ENCODE results near the gene EN1. TPM values are rescaled to one million over a fixed set of nuclear protein-coding genes. Genes with fewer than 3 reads are reported as not detected.

EN1 gene
- total RNA-seq, 1 donor from 2014 or later: 4.2 TPM

DNA sequence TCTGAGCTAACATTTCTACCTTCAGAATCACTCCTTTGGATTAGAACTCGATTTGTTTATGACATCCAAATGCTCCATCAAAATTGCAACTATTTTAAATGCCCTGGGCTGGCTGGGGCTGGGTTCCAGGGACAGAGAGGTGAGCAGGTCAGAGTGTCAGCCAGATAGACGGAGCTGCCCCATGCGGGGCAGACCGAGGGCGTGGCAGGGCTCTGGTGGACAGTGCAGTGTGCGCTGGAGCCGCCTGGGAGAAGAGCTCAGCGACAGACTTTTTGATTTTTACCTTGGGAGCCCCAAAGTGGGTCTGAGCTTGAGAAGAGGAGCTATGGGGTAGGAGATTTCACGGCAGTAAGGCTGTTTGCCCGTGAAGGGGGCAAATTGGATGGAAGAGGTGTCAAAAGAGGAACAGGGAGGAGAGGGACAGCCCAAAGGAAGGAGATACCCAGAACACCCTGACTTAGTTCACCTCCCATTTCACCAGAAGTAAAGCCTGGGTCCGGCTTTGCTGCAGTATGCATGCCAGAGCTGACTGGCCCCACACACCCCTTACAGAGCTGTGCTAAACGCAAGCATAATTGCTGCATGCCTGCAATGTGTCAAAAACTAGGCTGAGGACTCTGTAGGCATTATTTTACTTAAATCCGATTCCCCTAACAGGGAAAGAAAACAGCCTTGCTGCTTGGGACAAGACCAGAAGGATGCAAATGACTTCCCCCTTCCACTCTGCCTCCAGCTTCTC is 33.7 kb downstream of the EN1 start:
- no peak overlapping the region for H3K9ac ChIP-seq (ENCODE audit: low read depth in 1 of 3, low read length in 3 of 3)
- no peaks in the 10 kb centered on the region for H3K9me3 ChIP-seq (ENCODE audit: control insufficient read depth in 3 of 3, low read length in 3 of 3)
- no peak overlapping the region for H3K27ac ChIP-seq (ENCODE audit: low read depth, low read length)
- peaks cover 0 to 2% (median 0%) of the 10 kb centered on the region in 3 donors for H3K4me1 ChIP-seq (ENCODE audit: control insufficient read depth in 3 of 3, insufficient read depth in 3 of 3, low read length in 3 of 3)
- H3K4me3 ChIP-seq (ENCODE audit: low read length in 3 of 3): no peak overlapping the region
- H3K27me3 ChIP-seq (ENCODE audit: control insufficient read depth in 3 of 3, insufficient read depth in 3 of 3, low read length in 3 of 3): peaks cover 2 to 13% (median 11%) of the 10 kb centered on the region in 3 donors
- H3K36me3 ChIP-seq (ENCODE audit: control insufficient read depth in 3 of 3, insufficient read depth in 3 of 3, low read length in 3 of 3): no peaks in the 10 kb centered on the region

DNA sequence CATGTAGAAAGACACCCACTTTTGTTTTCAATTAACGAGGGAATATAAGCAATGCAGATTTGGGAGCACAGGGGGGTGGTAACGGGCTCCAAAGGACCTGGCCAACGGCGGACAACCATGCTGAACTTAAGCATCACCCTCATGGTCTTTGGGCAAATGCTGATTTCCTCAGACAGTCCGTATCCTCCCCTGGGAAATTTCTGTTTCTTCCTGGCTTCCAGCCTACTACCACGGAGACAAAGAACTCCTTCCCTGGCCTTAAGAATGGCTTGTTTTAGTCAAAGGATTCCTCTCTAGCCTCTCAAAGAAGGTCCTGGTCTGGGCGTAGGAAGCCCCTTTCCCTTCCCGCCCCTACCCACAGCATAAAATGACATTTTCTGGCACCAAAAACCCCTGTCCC is 34.3 kb downstream of the EN1 start:
- no peak overlapping the region for H3K4me3 ChIP-seq (ENCODE audit: low read length in 3 of 3)
- peaks cover 0 to 2% (median 0%) of the 10 kb centered on the region in 3 donors for H3K4me1 ChIP-seq (ENCODE audit: control insufficient read depth in 3 of 3, insufficient read depth in 3 of 3, low read length in 3 of 3)
- peaks cover 2 to 13% (median 11%) of the 10 kb centered on the region in 3 donors for H3K27me3 ChIP-seq (ENCODE audit: control insufficient read depth in 3 of 3, insufficient read depth in 3 of 3, low read length in 3 of 3)
- no peaks in the 10 kb centered on the region for H3K36me3 ChIP-seq (ENCODE audit: control insufficient read depth in 3 of 3, insufficient read depth in 3 of 3, low read length in 3 of 3)
- no peak overlapping the region for H3K27ac ChIP-seq (ENCODE audit: low read depth, low read length)
- H3K9ac ChIP-seq (ENCODE audit: low read depth in 1 of 3, low read length in 3 of 3): no peak overlapping the region
- H3K9me3 ChIP-seq (ENCODE audit: control insufficient read depth in 3 of 3, low read length in 3 of 3): no peaks in the 10 kb centered on the region

DNA sequence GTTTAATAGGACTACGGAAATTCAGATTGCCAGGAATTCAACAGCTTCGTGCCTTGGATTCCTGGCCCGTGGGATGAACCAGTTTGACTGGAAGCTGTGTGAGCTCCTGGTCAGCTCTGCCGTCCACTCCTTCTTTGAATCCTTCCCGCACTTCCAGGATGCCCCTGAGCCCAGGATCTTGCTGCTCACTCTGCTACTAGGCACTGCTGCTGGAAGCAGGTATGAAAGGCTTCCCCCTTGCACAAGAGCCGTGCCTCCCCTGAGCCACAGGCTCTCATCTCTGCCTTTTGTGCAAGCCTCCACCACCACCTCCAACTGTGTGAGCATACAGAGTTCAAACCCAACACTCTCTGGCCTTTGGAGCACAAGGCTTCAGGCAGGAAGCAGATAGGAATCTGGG is 34.9 kb downstream of the EN1 start:
- Histone ChIP-seq H3K27me3 (ENCODE audit: control insufficient read depth in 3 of 3, insufficient read depth in 3 of 3, low read length in 3 of 3) (peaks cover 2 to 13% (median 11%) of the 10 kb centered on the region in 3 donors), H3K9me3 (ENCODE audit: control insufficient read depth in 3 of 3, low read length in 3 of 3) (no peaks in the 10 kb centered on the region), H3K9ac (ENCODE audit: low read depth in 1 of 3, low read length in 3 of 3) (no peak overlapping the region), H3K4me3 (ENCODE audit: low read length in 3 of 3) (no peak overlapping the region), H3K27ac (ENCODE audit: low read depth, low read length) (no peak overlapping the region), H3K36me3 (ENCODE audit: control insufficient read depth in 3 of 3, insufficient read depth in 3 of 3, low read length in 3 of 3) (no peaks in the 10 kb centered on the region), H3K4me1 (ENCODE audit: control insufficient read depth in 3 of 3, insufficient read depth in 3 of 3, low read length in 3 of 3) (peaks cover 0 to 2% (median 0%) of the 10 kb centered on the region in 3 donors)

GRCh38 chr2:118811514-118812115 is 35.8 kb downstream of the EN1 start:
- Histone ChIP-seq H3K27me3 (ENCODE audit: control insufficient read depth in 3 of 3, insufficient read depth in 3 of 3, low read length in 3 of 3) (peaks cover 2 to 13% (median 13%) of the 10 kb centered on the region in 3 donors), H3K9ac (ENCODE audit: low read depth in 1 of 3, low read length in 3 of 3) (no peak overlapping the region), H3K4me3 (ENCODE audit: low read length in 3 of 3) (no peak overlapping the region), H3K9me3 (ENCODE audit: control insufficient read depth in 3 of 3, low read length in 3 of 3) (no peaks in the 10 kb centered on the region), H3K27ac (ENCODE audit: low read depth, low read length) (no peak overlapping the region), H3K36me3 (ENCODE audit: control insufficient read depth in 3 of 3, insufficient read depth in 3 of 3, low read length in 3 of 3) (no peaks in the 10 kb centered on the region), H3K4me1 (ENCODE audit: control insufficient read depth in 3 of 3, insufficient read depth in 3 of 3, low read length in 3 of 3) (peaks cover 0 to 5% (median 2%) of the 10 kb centered on the region in 3 donors)

- Histone ChIP-seq H3K9me3 (ENCODE audit: control insufficient read depth in 3 of 3, low read length in 3 of 3) (no peaks in the 10 kb centered on the region), H3K27me3 (ENCODE audit: control insufficient read depth in 3 of 3, insufficient read depth in 3 of 3, low read length in 3 of 3) (peaks cover 2 to 12% (median 8%) of the 10 kb centered on the region in 3 donors), H3K36me3 (ENCODE audit: control insufficient read depth in 3 of 3, insufficient read depth in 3 of 3, low read length in 3 of 3) (no peaks in the 10 kb centered on the region)
Measured at GRCh38 chr2:118810766-118811165, 36.7 kb downstream of the EN1 start.

GRCh38 chr2:118808429-118808809 is 39.0 kb downstream of the EN1 start:
- H3K9me3 ChIP-seq (ENCODE audit: control insufficient read depth in 3 of 3, low read length in 3 of 3): no peaks in the 10 kb centered on the region
- no peak overlapping the region for H3K4me3 ChIP-seq (ENCODE audit: low read length in 3 of 3)
- H3K4me1 ChIP-seq (ENCODE audit: control insufficient read depth in 3 of 3, insufficient read depth in 3 of 3, low read length in 3 of 3): peaks cover 0 to 6% (median 2%) of the 10 kb centered on the region in 3 donors
- no peaks in the 10 kb centered on the region for H3K36me3 ChIP-seq (ENCODE audit: control insufficient read depth in 3 of 3, insufficient read depth in 3 of 3, low read length in 3 of 3)
- no peak overlapping the region for H3K9ac ChIP-seq (ENCODE audit: low read depth in 1 of 3, low read length in 3 of 3)
- no peak overlapping the region for H3K27ac ChIP-seq (ENCODE audit: low read depth, low read length)
- peaks cover 2 to 7% (median 6%) of the 10 kb centered on the region in 3 donors for H3K27me3 ChIP-seq (ENCODE audit: control insufficient read depth in 3 of 3, insufficient read depth in 3 of 3, low read length in 3 of 3)

More at GRCh38 chr2:118810766-118811165, 36.7 kb downstream of the EN1 start:
- Histone ChIP-seq H3K4me3 (ENCODE audit: low read length in 3 of 3) (no peak overlapping the region), H3K4me1 (ENCODE audit: control insufficient read depth in 3 of 3, insufficient read depth in 3 of 3, low read length in 3 of 3) (peaks cover 0 to 6% (median 2%) of the 10 kb centered on the region in 3 donors), H3K27ac (ENCODE audit: low read depth, low read length) (no peak overlapping the region), H3K9ac (ENCODE audit: low read depth in 1 of 3, low read length in 3 of 3) (no peak overlapping the region)

GRCh38 chr2:118807668-118808428 is 39.6 kb downstream of the EN1 start:
- no peak overlapping the region for H3K4me3 ChIP-seq (ENCODE audit: low read length in 3 of 3)
- no peak overlapping the region for H3K9ac ChIP-seq (ENCODE audit: low read depth in 1 of 3, low read length in 3 of 3)
- H3K27ac ChIP-seq (ENCODE audit: low read depth, low read length): no peak overlapping the region
- H3K36me3 ChIP-seq (ENCODE audit: control insufficient read depth in 3 of 3, insufficient read depth in 3 of 3, low read length in 3 of 3): no peaks in the 10 kb centered on the region
- peaks cover 0 to 6% (median 2%) of the 10 kb centered on the region in 3 donors for H3K4me1 ChIP-seq (ENCODE audit: control insufficient read depth in 3 of 3, insufficient read depth in 3 of 3, low read length in 3 of 3)
- peaks cover 2 to 6% (median 4%) of the 10 kb centered on the region in 3 donors for H3K27me3 ChIP-seq (ENCODE audit: control insufficient read depth in 3 of 3, insufficient read depth in 3 of 3, low read length in 3 of 3)
- no peaks in the 10 kb centered on the region for H3K9me3 ChIP-seq (ENCODE audit: control insufficient read depth in 3 of 3, low read length in 3 of 3)

- peaks cover 0 to 6% (median 0%) of the 10 kb centered on the region in 3 donors for H3K4me1 ChIP-seq (ENCODE audit: control insufficient read depth in 3 of 3, insufficient read depth in 3 of 3, low read length in 3 of 3)
- H3K27me3 ChIP-seq (ENCODE audit: control insufficient read depth in 3 of 3, insufficient read depth in 3 of 3, low read length in 3 of 3): peaks cover 0 to 2% (median 0%) of the 10 kb centered on the region in 3 donors
- H3K4me3 ChIP-seq (ENCODE audit: low read length in 3 of 3): no peak overlapping the region
- no peaks in the 10 kb centered on the region for H3K9me3 ChIP-seq (ENCODE audit: control insufficient read depth in 3 of 3, low read length in 3 of 3)
- peak overlapping the region; percentile 40 for H3K27ac ChIP-seq (ENCODE audit: low read depth, low read length)
- no peak overlapping the region for H3K9ac ChIP-seq (ENCODE audit: low read depth in 1 of 3, low read length in 3 of 3)
- no peaks in the 10 kb centered on the region for H3K36me3 ChIP-seq (ENCODE audit: control insufficient read depth in 3 of 3, insufficient read depth in 3 of 3, low read length in 3 of 3)
Measured at GRCh38 chr2:118806797-118807667, 40.4 kb downstream of the EN1 start.

- H3K27me3 ChIP-seq (ENCODE audit: control insufficient read depth in 3 of 3, insufficient read depth in 3 of 3, low read length in 3 of 3): peaks cover 0 to 2% (median 0%) of the 10 kb centered on the region in 3 donors
- H3K27ac ChIP-seq (ENCODE audit: low read depth, low read length): no peak overlapping the region
- no peak overlapping the region for H3K4me3 ChIP-seq (ENCODE audit: low read length in 3 of 3)
- H3K9ac ChIP-seq (ENCODE audit: low read depth in 1 of 3, low read length in 3 of 3): no peak overlapping the region
- H3K4me1 ChIP-seq (ENCODE audit: control insufficient read depth in 3 of 3, insufficient read depth in 3 of 3, low read length in 3 of 3): peaks cover 0 to 6% (median 0%) of the 10 kb centered on the region in 3 donors
- no peaks in the 10 kb centered on the region for H3K36me3 ChIP-seq (ENCODE audit: control insufficient read depth in 3 of 3, insufficient read depth in 3 of 3, low read length in 3 of 3)
- no peaks in the 10 kb centered on the region for H3K9me3 ChIP-seq (ENCODE audit: control insufficient read depth in 3 of 3, low read length in 3 of 3)
Measured at GRCh38 chr2:118805064-118805690, 42.3 kb downstream of the EN1 start.
